Naive thymus-derived CD4-positive, alpha-beta T cell (primary cell): ENCODE results near the gene DNAJC7. TPM values are rescaled to one million over a fixed set of nuclear protein-coding genes. Genes with fewer than 3 reads are reported as not detected.

Experiments used
- ATAC-seq: fragments of 150-1000 bp; cut with Tn5 transposase; 2 replicates; pipeline ENCODE4 v1.10.0; 2021; ENCODE audit warnings: mild to moderate bottlenecking, moderate library complexity
- CTCF ChIA-PET: fragments of 350-600 bp; sonication (Branson Sonifier 250); formaldehyde crosslinking; loops from one replicate; lab custom pipeline; 2021; ENCODE audit warnings: antibody characterized with exemption; lab: Charles Lee
- POLR2A ChIA-PET: fragments of 350-600 bp; sonication (Branson Sonifier 250); formaldehyde crosslinking; loops from one replicate; lab custom pipeline; 2021; ENCODE audit warnings: antibody characterized with exemption, inconsistent platforms; lab: Charles Lee
- DNase-seq, 9 donors: peaks; one replicate each; pipeline versions ENCODE4 v3.0.0 to v3.0.0-alpha.2; 2020 to 2022; ENCODE audit warnings: mixed read lengths in 1 of 9
- H3K27ac ChIP-seq: one replicate; pipeline ENCODE4 v1.7.0; 2013; ENCODE audit warnings: mild to moderate bottlenecking, low read depth, low read length, moderate library complexity
- H3K27me3 ChIP-seq, 2 donors: one replicate each; pipeline ENCODE4 v1.7.0; 2013; ENCODE audit warnings: low read length in 2 of 2, mild to moderate bottlenecking in 2 of 2, moderate library complexity in 2 of 2; ENCODE audit not compliant: control insufficient read depth in 2 of 2, insufficient read depth in 2 of 2
- H3K36me3 ChIP-seq, 3 experiments: 1 replicate in 2 of 3; 2 replicates in 1 of 3; pipeline ENCODE4 v1.7.0; 2013; ENCODE audit warnings: low read length in 3 of 3, mild to moderate bottlenecking in 3 of 3, moderate library complexity in 1 of 3; ENCODE audit not compliant: insufficient read depth in 3 of 3, control insufficient read depth in 2 of 3
- H3K4me1 ChIP-seq, 2 donors: one replicate each; pipeline ENCODE4 v1.7.0; 2013; ENCODE audit warnings: low read length in 2 of 2, mild to moderate bottlenecking in 2 of 2, moderate library complexity in 1 of 2; ENCODE audit not compliant: control insufficient read depth in 2 of 2, insufficient read depth in 2 of 2
- H3K4me3 ChIP-seq: 2 replicates; pipeline ENCODE4 v1.7.0; 2013; ENCODE audit warnings: mild to moderate bottlenecking, low read length
- H3K9me3 ChIP-seq, 3 experiments: 1 replicate in 2 of 3; 2 replicates in 1 of 3; pipeline ENCODE4 v1.7.0; 2013; ENCODE audit warnings: low read length in 3 of 3; ENCODE audit not compliant: control insufficient read depth in 2 of 3
- H3K27ac Mint-ChIP-seq, 9 donors: one replicate each; pipeline ENCODE4 v1.8.0; 2020 to 2022; ENCODE audit warnings: mixed read lengths in 9 of 9, mild to moderate bottlenecking in 8 of 9, moderate library complexity in 5 of 9, inconsistent platforms in 2 of 9
- H3K27me3 Mint-ChIP-seq, 5 donors: one replicate each; pipeline ENCODE4 v1.8.0; 2021 to 2022; ENCODE audit warnings: mixed read lengths in 5 of 5, mild to moderate bottlenecking in 1 of 5
- H3K36me3 Mint-ChIP-seq, 5 donors: one replicate each; pipeline ENCODE4 v1.8.0; 2020 to 2022; ENCODE audit warnings: mixed read lengths in 5 of 5, mild to moderate bottlenecking in 3 of 5, inconsistent platforms in 1 of 5
- H3K4me1 Mint-ChIP-seq, 7 donors: one replicate each; pipeline ENCODE4 v1.8.0; 2020 to 2022; ENCODE audit warnings: mixed read lengths in 7 of 7, mild to moderate bottlenecking in 3 of 7, inconsistent platforms in 1 of 7
- H3K4me3 Mint-ChIP-seq, 10 donors: one replicate each; pipeline ENCODE4 v1.8.0; 2020 to 2022; ENCODE audit warnings: mild to moderate bottlenecking in 10 of 10, mixed read lengths in 10 of 10, moderate library complexity in 6 of 10, inconsistent platforms in 2 of 10
- H3K9me3 Mint-ChIP-seq, 11 donors: one replicate each; pipeline ENCODE4 v1.8.0; 2020 to 2022; ENCODE audit warnings: mixed read lengths in 11 of 11, mild to moderate bottlenecking in 4 of 11, inconsistent platforms in 1 of 11, moderate library complexity in 1 of 11
- intact Hi-C, 2 donors: fragments of 100-400 bp; cut with micrococcal nuclease; formaldehyde crosslinking; loops; one replicate each; pipeline ENCODE4 v1.15.1; 2023
- polyA plus RNA-seq, 2 donors: library from polyadenylated mRNA; unstranded; fragments of 300-500 nt; fragmentation: Illumina TruSeq; gene quantifications; one replicate each; pipeline ENCODE4 v1.2.3, GENCODE V29; 2021
- total RNA-seq, 6 experiments: library from RNA in 5 of 6; stranded (reverse) in 5 of 6; gene quantifications; 1 replicate in 5 of 6; 2 replicates in 1 of 6; pipeline ENCODE4 v1.2.3 and lab custom pipeline; 2021 to 2026

Gene DNAJC7
- total and polyA plus RNA-seq, 7 experiments from 2014 or later, result 65.4 to 145 (median 107) TPM

DNA sequence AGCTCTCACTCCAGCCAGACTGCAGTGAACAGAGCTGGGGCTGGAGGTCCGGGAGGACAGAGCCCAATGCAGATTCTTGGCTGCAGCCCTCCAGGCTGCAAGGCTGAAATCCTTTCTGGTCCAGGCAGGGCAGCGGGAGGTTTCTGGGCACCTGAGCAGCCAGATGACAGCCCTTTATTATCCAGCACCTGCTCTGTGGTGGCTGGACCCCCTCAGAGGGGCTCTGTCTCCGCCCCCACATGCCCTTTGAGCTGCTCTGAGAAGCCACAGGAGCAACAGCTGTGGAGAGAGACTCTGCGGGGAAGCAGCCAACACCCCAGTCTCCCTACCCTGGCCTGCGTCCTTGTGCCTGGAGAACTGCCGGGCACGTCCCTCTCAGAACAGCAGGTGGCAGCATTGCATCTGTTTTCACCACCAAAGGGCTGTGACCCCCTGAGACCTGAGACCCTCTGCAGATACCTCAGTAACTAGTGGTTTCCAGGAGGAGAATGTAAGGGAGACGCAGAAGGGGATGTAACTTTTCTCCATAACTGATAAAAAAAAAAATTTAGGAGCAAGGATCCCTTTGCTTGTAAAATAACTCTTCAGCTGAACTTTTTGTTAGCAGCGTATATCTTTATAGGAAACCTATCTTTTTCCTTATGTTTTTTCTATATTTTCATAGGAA, 54.3 kb downstream of the DNAJC7 start:
- peak; percentile 43 to 72 (median 63) for DNase-seq
- H3K36me3 Mint-ChIP-seq, result peaks cover 0 to 3% (median 0%) of the 10 kb centered on the region in 5 donors
- H3K4me1 Mint-ChIP-seq, result peaks cover 12 to 24% (median 19%) of the 10 kb centered on the region in 7 donors
- ATAC-seq, result peak; percentile 27
- Histone ChIP-seq H3K9me3 (no peaks in the 10 kb centered on the region), H3K27ac (no peak overlapping the region), H3K36me3 (peaks cover 0 to under 1% (median 0%) of the 10 kb centered on the region in 3 experiments), H3K4me1 (peaks cover 7 to 8% of the 10 kb centered on the region in 2 donors), H3K4me3 (no peak overlapping the region), H3K27me3 (no peaks in the 10 kb centered on the region)
- peaks cover 0 to 2% (median 0%) of the 10 kb centered on the region in 5 donors for H3K27me3 Mint-ChIP-seq
- intact Hi-C loops, result loop anchor here (1.0 kb wide), 2 partner anchors 104 to 153 kb away; no protein-coding TSS in a partner anchor
- CTCF ChIA-PET, result interaction anchor here (0.6 to 1.3 kb wide), 12 partner anchors 9 to 158 kb away, joined by 3 to 7 read pairs (median 4); partner anchors contain the start of gene KAT2A
- peaks cover 0 to 5% (median 0%) of the 10 kb centered on the region in 11 donors for H3K9me3 Mint-ChIP-seq
- POLR2A ChIA-PET, result interaction anchor here (0.6 to 1.3 kb wide), 6 partner anchors 54 to 232 kb away, joined by 3 to 4 read pairs (median 4); partner anchors contain the start of genes DHX58, DNAJC7 and GHDC
- peak overlapping the region in 3 of 10 donors; percentile 41 to 63 (median 46) for H3K4me3 Mint-ChIP-seq
- H3K27ac Mint-ChIP-seq, result peak overlapping the region in 3 of 9 donors; percentile 32 to 72 (median 54)

DNA sequence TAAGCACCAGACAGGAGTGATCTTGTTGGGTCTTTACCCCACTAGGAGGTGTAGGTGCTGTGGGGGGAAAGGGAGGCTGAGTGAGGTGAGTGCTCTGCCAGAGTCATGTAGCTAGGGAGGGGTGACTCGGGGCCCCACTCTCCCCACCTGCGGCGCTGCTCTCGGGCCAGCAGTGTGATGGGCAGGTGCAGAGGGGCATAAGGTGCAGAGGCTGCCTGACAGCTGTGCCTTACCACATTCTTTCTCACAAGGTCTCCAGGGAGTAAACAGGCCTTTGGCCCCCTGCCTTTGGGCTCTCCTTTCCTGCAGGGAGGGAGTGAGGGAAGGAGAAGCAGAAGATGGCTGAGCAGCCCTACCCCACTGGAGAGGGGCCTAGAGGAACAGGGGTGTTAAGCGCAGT, 55.1 kb downstream of the DNAJC7 start:
- intact Hi-C loops, result no loop called here
- Mint-ChIP-seq H3K27ac (no peak overlapping the region), H3K27me3 (peaks cover 0 to 2% (median 0%) of the 10 kb centered on the region in 5 donors), H3K4me1 (peaks cover 9 to 22% (median 12%) of the 10 kb centered on the region in 7 donors), H3K36me3 (no peaks in the 10 kb centered on the region), H3K9me3 (peaks cover 0 to 3% (median 0%) of the 10 kb centered on the region in 11 donors), H3K4me3 (no peak overlapping the region)
- Histone ChIP-seq H3K4me3 (no peak overlapping the region), H3K9me3 (no peaks in the 10 kb centered on the region), H3K27ac (no peak overlapping the region), H3K4me1 (peaks cover 0 to 7% of the 10 kb centered on the region in 2 donors), H3K36me3 (no peaks in the 10 kb centered on the region), H3K27me3 (no peaks in the 10 kb centered on the region)
- no peak for ATAC-seq
- ChIA-PET POLR2A (interaction anchor here (1.0 kb wide), 1 partner anchor 233 kb away, joined by 4 read pairs; the partner anchor contains the start of gene GHDC), CTCF (interaction anchor here (0.6 to 1.0 kb wide), 3 partner anchors 8 to 139 kb away, joined by 3 to 4 read pairs (median 3); no protein-coding TSS in a partner anchor)
- no peak for DNase-seq

DNA sequence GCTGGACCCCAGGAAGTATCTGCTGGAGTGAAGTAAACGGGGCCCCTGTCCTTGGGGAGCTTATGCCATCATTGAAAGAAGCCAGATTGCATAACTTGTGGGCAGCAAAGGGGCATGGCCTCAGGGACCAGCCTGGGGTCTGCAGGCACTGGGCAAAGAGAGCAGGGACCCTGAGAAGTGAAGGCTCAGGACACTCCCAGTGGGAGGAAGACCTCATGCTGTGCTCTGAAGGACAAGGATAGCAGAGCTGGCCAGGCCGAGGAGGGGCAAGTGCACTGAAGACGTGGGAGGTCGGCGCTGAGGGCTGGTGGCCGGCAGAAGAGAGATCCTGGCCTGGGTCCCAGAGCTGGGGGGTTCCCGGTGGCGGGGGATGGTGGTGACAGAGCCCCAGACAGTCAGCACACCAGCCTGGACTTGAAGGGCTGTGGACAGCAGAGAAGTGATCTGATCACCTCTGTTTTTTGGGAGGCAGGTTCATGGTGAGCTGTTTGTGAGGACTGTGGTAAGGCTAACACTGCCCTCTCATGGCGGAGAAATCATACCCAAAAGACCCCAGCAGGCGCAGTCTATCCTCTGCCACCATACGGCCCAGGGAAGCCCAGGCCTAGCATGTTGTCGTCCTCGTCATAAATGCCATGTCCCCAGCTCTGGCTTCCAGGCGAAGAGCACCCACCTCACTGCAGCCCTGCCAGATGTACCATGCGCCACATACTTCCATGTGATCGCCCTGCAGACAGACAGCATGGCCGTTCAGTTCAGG, 57.7 kb downstream of the DNAJC7 start:
- POLR2A ChIA-PET, result interaction anchor here (0.5 to 0.9 kb wide), 4 partner anchors 52 to 650 kb away, joined by 3 to 4 read pairs (median 3); partner anchors contain the start of gene TUBG1
- Mint-ChIP-seq H3K27ac (peak overlapping the region in 3 of 9 donors; percentile 39 to 59 (median 45)), H3K9me3 (no peaks in the 10 kb centered on the region), H3K36me3 (no peaks in the 10 kb centered on the region), H3K27me3 (peaks cover 0 to 5% (median 0%) of the 10 kb centered on the region in 5 donors), H3K4me1 (peaks cover 0 to 8% (median 0%) of the 10 kb centered on the region in 7 donors), H3K4me3 (peak overlapping the region in 1 of 10 donors; percentile 51)
- Histone ChIP-seq H3K9me3 (no peaks in the 10 kb centered on the region), H3K36me3 (no peaks in the 10 kb centered on the region), H3K4me3 (no peak overlapping the region), H3K27ac (no peak overlapping the region), H3K4me1 (no peaks in the 10 kb centered on the region), H3K27me3 (no peaks in the 10 kb centered on the region)
- intact Hi-C loops, result no loop called here
- no peak for ATAC-seq
- DNase-seq, result no peak
- CTCF ChIA-PET, result interaction anchor here (0.5 kb wide), 1 partner anchor 106 kb away, joined by 3 read pairs; no protein-coding TSS in a partner anchor

DNA sequence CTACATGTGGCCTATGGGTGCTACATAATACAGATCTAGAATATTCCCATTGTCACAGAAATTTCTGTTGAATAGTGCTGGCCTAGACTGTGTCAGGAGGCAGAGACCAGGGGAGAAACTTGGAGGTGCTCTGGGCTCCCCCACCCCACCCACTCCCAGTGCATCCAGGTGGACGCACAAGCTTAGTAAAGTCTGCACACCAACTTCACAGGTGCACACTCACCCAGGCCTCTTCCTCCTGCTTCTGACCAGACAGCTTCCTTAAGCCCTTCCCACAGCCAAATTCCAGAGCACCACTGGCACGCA, 58.3 kb downstream of the DNAJC7 start:
- peak overlapping the region in 1 of 9 donors; percentile 39 for H3K27ac Mint-ChIP-seq
- Histone ChIP-seq H3K4me3 (no peak overlapping the region), H3K27ac (no peak overlapping the region), H3K27me3 (no peaks in the 10 kb centered on the region), H3K9me3 (no peaks in the 10 kb centered on the region), H3K36me3 (no peaks in the 10 kb centered on the region), H3K4me1 (no peaks in the 10 kb centered on the region)
- ChIA-PET POLR2A (no interaction called here), CTCF (no interaction called here)
- H3K4me1 Mint-ChIP-seq, result peaks cover 0 to 8% (median 0%) of the 10 kb centered on the region in 7 donors
- H3K9me3 Mint-ChIP-seq, result no peaks in the 10 kb centered on the region
- DNase-seq (no peak), ATAC-seq (no peak)
- H3K27me3 Mint-ChIP-seq, result peaks cover 0 to 5% (median 0%) of the 10 kb centered on the region in 5 donors
- H3K4me3 Mint-ChIP-seq, result no peak overlapping the region
- no peaks in the 10 kb centered on the region for H3K36me3 Mint-ChIP-seq
- intact Hi-C loops, result no loop called here

DNA sequence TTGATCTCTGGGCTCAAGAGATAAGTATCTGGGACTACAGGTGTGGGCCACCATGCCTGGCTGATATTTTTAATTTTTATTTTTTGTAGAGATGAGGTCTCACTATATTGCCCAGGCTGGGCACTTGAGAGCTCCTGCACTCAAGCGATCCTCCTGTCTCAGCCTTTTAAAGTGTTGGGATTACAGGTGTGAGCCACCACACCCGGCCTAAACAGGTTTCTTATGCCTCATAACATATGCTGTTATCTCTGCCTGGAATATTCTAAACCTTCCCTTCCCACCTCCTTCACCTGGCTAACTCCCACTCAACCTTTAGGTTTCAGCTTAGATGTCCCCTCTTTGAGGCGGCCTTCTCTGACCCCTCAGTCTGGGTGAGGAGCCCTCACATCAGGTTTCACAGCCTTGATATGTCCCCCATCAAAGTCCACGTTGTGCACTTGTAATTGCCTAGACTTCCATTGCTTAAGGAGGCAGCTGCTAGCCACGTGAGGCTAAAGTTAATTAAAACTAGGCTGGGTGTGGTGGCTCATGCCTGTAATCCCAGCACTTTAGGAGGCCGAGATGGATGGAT, 59.3 kb downstream of the DNAJC7 start:
- Mint-ChIP-seq H3K36me3 (no peaks in the 10 kb centered on the region), H3K4me1 (peaks cover 0 to 6% (median 0%) of the 10 kb centered on the region in 7 donors), H3K27me3 (peaks cover 0 to 5% (median 0%) of the 10 kb centered on the region in 5 donors), H3K4me3 (no peak overlapping the region), H3K9me3 (no peaks in the 10 kb centered on the region), H3K27ac (no peak overlapping the region)
- DNase-seq, result no peak
- Histone ChIP-seq H3K9me3 (no peaks in the 10 kb centered on the region), H3K36me3 (no peaks in the 10 kb centered on the region), H3K27me3 (no peaks in the 10 kb centered on the region), H3K4me3 (no peak overlapping the region), H3K27ac (no peak overlapping the region), H3K4me1 (no peaks in the 10 kb centered on the region)
- intact Hi-C loops, result no loop called here
- ChIA-PET POLR2A (interaction anchor here (0.7 kb wide), 1 partner anchor 9 kb away, joined by 8 read pairs; the partner anchor contains the start of gene CNP), CTCF (interaction anchor here (0.6 to 1.1 kb wide), 3 partner anchors 59 to 774 kb away, joined by 3 to 5 read pairs (median 3); partner anchors contain the start of gene DNAJC7)
- no peak for ATAC-seq
